Measurements from ENCODE around the gene LPIN3.

- TF ChIP-seq CTCF (IDR thresholded peaks at IDR 0.05): no peak
- no peak for TF ChIP-seq POLR2A (IDR thresholded peaks at IDR 0.05)
Measured at GRCh38 chr20:41349943-41350342, 9.3 kb downstream of the LPIN3 start.

All from Peyer's patch (tissue), 4 donors.